Measurements from ENCODE around the gene SPATA17. TPM values are rescaled to one million over a fixed set of nuclear protein-coding genes. Genes with fewer than 3 reads are reported as not detected.

Gene SPATA17
- polyA plus RNA-seq, 1 of the 3 experiments (the other 2 are of a cell fraction), result 1.2 TPM

GRCh38 chr1:217885181-217885580 is 254.0 kb downstream of the SPATA17 start:
- Histone ChIP-seq H3K27ac (ENCODE audit: low read depth in 2 of 2, low read length in 1 of 2) (no peak overlapping the region), H3K79me2 (ENCODE audit: insufficient read depth) (no peaks in the 10 kb centered on the region), H3F3A (replicated peaks; ENCODE audit: insufficient read depth) (peaks cover 25% of the 10 kb centered on the region), H2AFZ (ENCODE audit: low read depth) (no peak overlapping the region), H3K9me3 (no peaks in the 10 kb centered on the region), H3K9me2 (no peaks in the 10 kb centered on the region), H3K27me3 (ENCODE audit: insufficient read depth) (no peaks in the 10 kb centered on the region), H3K36me3 (replicated peaks in 1 of 2; ENCODE audit: control insufficient read depth in 1 of 2, insufficient read depth in 2 of 2, low read length in 1 of 2) (no peaks in the 10 kb centered on the region), H3K9ac (no peak overlapping the region), H3K4me1 (ENCODE audit: control insufficient read depth in 1 of 2, insufficient read depth in 2 of 2, low read depth in 1 of 2, low read length in 1 of 2) (peaks cover 5 to 19% of the 10 kb centered on the region in 2 experiments; a peak in 3 of 4 replicates), H3K4me2 (no peak overlapping the region), H3K4me3 (ENCODE audit: low read depth in 2 of 2, low read length in 1 of 2) (no peak overlapping the region), H4K20me1 (ENCODE audit: insufficient read depth) (no peaks in the 10 kb centered on the region)
- TF ChIP-seq YY1 (IDR thresholded peaks at IDR 0.05; ENCODE audit: low read depth) (no peak), GATA2 (CRISPR knock-in tag; IDR thresholded peaks at IDR 0.05) (no peak), TCF12 (IDR thresholded peaks at IDR 0.05) (no peak), SMC3 (IDR thresholded peaks at IDR 0.05; ENCODE audit: low read depth, low read length) (no peak), FOXM1 (IDR thresholded peaks at IDR 0.05; ENCODE audit: low read depth) (no peak), RCOR1 (IDR thresholded peaks at IDR 0.05; ENCODE audit: low read length) (no peak), USF1 (IDR thresholded peaks at IDR 0.05; ENCODE audit: borderline replicate concordance, low read depth) (no peak), RXRA (IDR thresholded peaks at IDR 0.05; ENCODE audit: borderline replicate concordance, low read depth) (no peak), ELF1 (IDR thresholded peaks at IDR 0.05) (no peak), NFIC (IDR thresholded peaks at IDR 0.05; ENCODE audit: borderline replicate concordance) (no peak), GABPA (IDR thresholded peaks at IDR 0.05; ENCODE audit: low read depth) (no peak), ZBTB33 (IDR thresholded peaks at IDR 0.05; ENCODE audit: borderline replicate concordance, low read depth) (no peak), PBX3 (IDR thresholded peaks at IDR 0.05) (no peak), NRF1 (IDR thresholded peaks at IDR 0.05; ENCODE audit: low read depth, low read length) (no peak), EP300 (IDR thresholded peaks at IDR 0.05; ENCODE audit: borderline replicate concordance in 1 of 2, low read depth in 1 of 2, low read length in 1 of 2) (no peak), POLR2AphosphoS5 (IDR thresholded peaks at IDR 0.05; ENCODE audit: low read depth, low read length) (no peak), RAD21 (IDR thresholded peaks at IDR 0.05; ENCODE audit: low read length) (no peak), EZH2phosphoT487 (IDR thresholded peaks at IDR 0.05; ENCODE audit: borderline replicate concordance, low read depth) (no peak)
- TF ChIP-seq, protein P1, sequence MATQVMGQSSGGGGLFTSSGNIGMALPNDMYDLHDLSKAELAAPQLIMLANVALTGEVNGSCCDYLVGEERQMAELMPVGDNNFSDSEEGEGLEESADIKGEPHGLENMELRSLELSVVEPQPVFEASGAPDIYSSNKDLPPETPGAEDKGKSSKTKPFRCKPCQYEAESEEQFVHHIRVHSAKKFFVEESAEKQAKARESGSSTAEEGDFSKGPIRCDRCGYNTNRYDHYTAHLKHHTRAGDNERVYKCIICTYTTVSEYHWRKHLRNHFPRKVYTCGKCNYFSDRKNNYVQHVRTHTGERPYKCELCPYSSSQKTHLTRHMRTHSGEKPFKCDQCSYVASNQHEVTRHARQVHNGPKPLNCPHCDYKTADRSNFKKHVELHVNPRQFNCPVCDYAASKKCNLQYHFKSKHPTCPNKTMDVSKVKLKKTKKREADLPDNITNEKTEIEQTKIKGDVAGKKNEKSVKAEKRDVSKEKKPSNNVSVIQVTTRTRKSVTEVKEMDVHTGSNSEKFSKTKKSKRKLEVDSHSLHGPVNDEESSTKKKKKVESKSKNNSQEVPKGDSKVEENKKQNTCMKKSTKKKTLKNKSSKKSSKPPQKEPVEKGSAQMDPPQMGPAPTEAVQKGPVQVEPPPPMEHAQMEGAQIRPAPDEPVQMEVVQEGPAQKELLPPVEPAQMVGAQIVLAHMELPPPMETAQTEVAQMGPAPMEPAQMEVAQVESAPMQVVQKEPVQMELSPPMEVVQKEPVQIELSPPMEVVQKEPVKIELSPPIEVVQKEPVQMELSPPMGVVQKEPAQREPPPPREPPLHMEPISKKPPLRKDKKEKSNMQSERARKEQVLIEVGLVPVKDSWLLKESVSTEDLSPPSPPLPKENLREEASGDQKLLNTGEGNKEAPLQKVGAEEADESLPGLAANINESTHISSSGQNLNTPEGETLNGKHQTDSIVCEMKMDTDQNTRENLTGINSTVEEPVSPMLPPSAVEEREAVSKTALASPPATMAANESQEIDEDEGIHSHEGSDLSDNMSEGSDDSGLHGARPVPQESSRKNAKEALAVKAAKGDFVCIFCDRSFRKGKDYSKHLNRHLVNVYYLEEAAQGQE (IDR thresholded peaks at IDR 0.05; ENCODE audit: low read depth, low read length), result no peak
- POLR2A ChIA-PET, result no interaction called here
- CTCF ChIA-PET, result interaction anchor here (1.4 to 2.0 kb wide), 2 partner anchors 27 to 122 kb away, joined by 3 to 5 read pairs; no protein-coding TSS in a partner anchor
- WGBS (ENCODE audit: low lambda C conversion rate), result 71% methylated on average over 3 of the region's 3 CpGs
- no peak for DNase-seq
